Measurements from ENCODE around the gene VSIG8.

DNA sequence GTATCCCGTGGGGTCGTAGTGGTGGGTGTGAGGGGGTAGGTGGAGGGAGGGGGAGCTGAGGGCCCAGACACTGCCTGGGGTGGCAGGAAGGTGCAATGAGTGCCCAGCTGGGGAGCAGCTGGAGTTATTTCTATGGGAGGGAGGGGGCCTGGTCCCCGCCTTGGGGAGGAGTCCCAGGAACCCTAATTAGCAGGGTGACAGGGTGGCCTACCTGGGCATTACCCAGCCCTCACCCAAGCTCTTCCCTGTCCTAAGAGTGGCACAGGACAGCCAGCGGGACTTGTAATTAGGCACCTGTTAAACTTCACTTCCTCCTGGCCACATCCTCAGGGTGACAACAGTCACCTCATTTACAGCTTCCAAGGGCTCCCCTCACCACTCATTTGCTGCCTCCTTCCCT, at the start of gene VSIG8:
- TF ChIP-seq POLR2A (IDR thresholded peaks at IDR 0.05) (no peak), CTCF (IDR thresholded peaks at IDR 0.05) (no peak)
